K562 (cell line): ENCODE measurements around the gene STX1B. TPM values are rescaled to one million over a fixed set of nuclear protein-coding genes. Genes with fewer than 3 reads are reported as not detected.

Experiments
- ATAC-seq: fragments of 200-7000 bp; cut with Tn5 transposase; 3 replicates; pipeline ENCODE4 v1.9.1; 2020; ENCODE audit warnings: moderate library complexity
- BruUV-seq: library from RNA; stranded (reverse); fragments of 400-500 nt; replicated peaks from 2 replicates; lab custom pipeline; 2021; lab: Mats Ljungman, UMichigan
- CTCF ChIA-PET: fragments of 300-600 bp; formaldehyde crosslinking; extraction: SDS; loops from one replicate; lab custom pipeline; 2021; ENCODE audit warnings: low intra/inter-chr PET ratio; lab: Yijun Ruan, JAX
- POLR2A ChIA-PET: fragments of 300-600, 350-650 bp; sonication (Branson Sonifier 250); formaldehyde crosslinking; extraction: SDS; loops from one replicate; lab custom pipeline; 2021; ENCODE audit warnings: antibody characterized with exemption, inconsistent platforms; lab: Yijun Ruan, JAX
- DNase-seq, 4 experiments: peaks; one replicate each; pipeline versions ENCODE4 v3.0.0 to v3.0.0-alpha.2; 2011 to 2018; ENCODE audit warnings: low spot score in 3 of 4, mixed read lengths in 3 of 4; ENCODE audit errors: extremely low read depth in 1 of 4
- FAIRE-seq: peaks from 2 replicates; lab custom pipeline; 2011; peaks lifted over from hg19 to GRCh38; lab: Jason Lieb, UNC
- H2AFZ ChIP-seq: 2 replicates; pipeline ENCODE4 v1.6.0; 2011; ENCODE audit warnings: low read depth, low read length, control low read depth, inconsistent platforms
- H3K27ac ChIP-seq: fragments of 200-600 bp; 3 replicates; pipeline ENCODE4 v1.8.0; 2011; ENCODE audit warnings: low read depth, mild to moderate bottlenecking, control low read depth, inconsistent platforms, low read length, moderate library complexity, mixed read lengths; ENCODE audit errors: extremely low read depth
- H3K27me3 ChIP-seq, 2 experiments: fragments of 300-600 bp in 1 of 2; 2 replicates in 1 of 2; 3 replicates in 1 of 2; pipeline versions ENCODE4 v1.6.0 to v1.8.0; 2011; ENCODE audit warnings: inconsistent platforms in 2 of 2, low read length in 2 of 2, mild to moderate bottlenecking in 1 of 2, mixed read lengths in 1 of 2, moderate library complexity in 1 of 2; ENCODE audit not compliant: control insufficient read depth in 2 of 2, insufficient read depth in 2 of 2
- H3K36me3 ChIP-seq: fragments of 300-600 bp; 3 replicates; pipeline ENCODE4 v1.8.0; 2011; ENCODE audit warnings: mild to moderate bottlenecking, low read length, inconsistent platforms; ENCODE audit not compliant: control insufficient read depth, insufficient read depth
- H3K4me1 ChIP-seq, 2 experiments: fragments of 200-600 bp in 1 of 2; replicated peaks in 1 of 2; 2 replicates in 1 of 2; 3 replicates in 1 of 2; pipeline versions ENCODE4 v1.5.1 to v1.8.0; 2011; ENCODE audit warnings: inconsistent platforms in 2 of 2, low read length in 2 of 2, mild to moderate bottlenecking in 1 of 2, mixed read lengths in 1 of 2, moderate library complexity in 1 of 2; ENCODE audit not compliant: control insufficient read depth in 2 of 2, insufficient read depth in 2 of 2
- H3K4me2 ChIP-seq: 2 replicates; pipeline ENCODE4 v1.6.1; 2011; ENCODE audit warnings: low read length, control low read depth, inconsistent platforms, mixed read lengths; ENCODE audit not compliant: insufficient read depth
- H3K4me3 ChIP-seq: fragments of 200-600 bp; sonication (generic), shearing (Covaris generic); 2 replicates; pipeline ENCODE4 v1.5.1; 2016; ENCODE audit warnings: control low read depth, inconsistent platforms
- H3K79me2 ChIP-seq: fragments of 200-600 bp; 3 replicates; pipeline ENCODE4 v1.8.0; 2011; ENCODE audit warnings: low read length, inconsistent platforms; ENCODE audit not compliant: control insufficient read depth, insufficient read depth
- H3K9ac ChIP-seq, 2 experiments: 2 replicates each; pipeline versions ENCODE4 v1.6.0 to v1.6.1; 2011; ENCODE audit warnings: low read depth in 2 of 2, low read length in 2 of 2, control low read depth in 1 of 2, inconsistent platforms in 1 of 2, mild to moderate bottlenecking in 1 of 2, mixed read lengths in 1 of 2; ENCODE audit not compliant: insufficient read depth in 1 of 2
- H3K9me1 ChIP-seq: one replicate; pipeline ENCODE4 v1.6.0; 2011; ENCODE audit warnings: inconsistent platforms, mild to moderate bottlenecking, low read length, moderate library complexity; ENCODE audit not compliant: control insufficient read depth, insufficient read depth
- H3K9me3 ChIP-seq: replicated peaks from 2 replicates; pipeline ENCODE4 v1.5.1; 2011; ENCODE audit warnings: low read depth, low read length, inconsistent platforms; ENCODE audit not compliant: control insufficient read depth, insufficient read depth
- H4K20me1 ChIP-seq: replicated peaks from 2 replicates; pipeline ENCODE4 v1.6.1; 2011; ENCODE audit warnings: low read length, inconsistent platforms, mixed read lengths; ENCODE audit not compliant: control insufficient read depth, insufficient read depth
- BRD4 ChIP-seq: fragments of 200-600 bp; sonication (generic); IDR thresholded peaks from 2 replicates; pipeline ENCODE4 v1.6.1; 2017; ENCODE audit warnings: inconsistent platforms
- CTBP1 ChIP-seq: fragments of 450-650 bp; IDR thresholded peaks from 2 replicates; pipeline ENCODE4 v1.6.1; 2016; ENCODE audit warnings: borderline replicate concordance
- EP300 ChIP-seq: IDR thresholded peaks from 2 replicates; pipeline ENCODE4 v1.6.1; 2012; ENCODE audit warnings: low read length, improper control_type of control experiment
- ETV1 ChIP-seq: fragments of 450-650 bp; conservative IDR thresholded peaks from 2 replicates; pipeline ENCODE4 v1.6.1; 2016; ENCODE audit warnings: missing genetic modification characterization, control low read depth, low read depth, missing compliant biosample characterization
- HDAC6 ChIP-seq: IDR thresholded peaks from 2 replicates; pipeline ENCODE4 v1.6.1; 2012; ENCODE audit warnings: low read depth, mild to moderate bottlenecking, control low read depth, inconsistent platforms, low read length, moderate library complexity
- HLTF ChIP-seq: fragments of 450-650 bp; IDR thresholded peaks from 2 replicates; pipeline ENCODE4 v1.6.1; 2016
- HNRNPL ChIP-seq: fragments of 200-400 bp; formaldehyde crosslinking; IDR thresholded peaks from 2 replicates; pipeline ENCODE4 v1.6.1; 2017; ENCODE audit warnings: low read depth, mild to moderate bottlenecking, low read length
- MTA1 ChIP-seq: fragments of 450-650 bp; IDR thresholded peaks from 2 replicates; pipeline ENCODE4 v1.6.1; 2017; ENCODE audit warnings: borderline replicate concordance
- MYNN ChIP-seq, 2 experiments: sonication (generic); formaldehyde crosslinking in 1 of 2; IDR thresholded peaks; 2 replicates each; pipeline versions ENCODE4 v1.5.0 to v1.6.1; 2016 to 2020; ENCODE audit warnings: antibody characterized with exemption in 1 of 2, missing genetic modification reagents in 1 of 2
- RFX5 ChIP-seq: IDR thresholded peaks from 2 replicates; pipeline ENCODE4 v1.6.1; 2011; ENCODE audit warnings: low read depth, mild to moderate bottlenecking, improper control_type of control experiment, low read length
- TCF7 ChIP-seq: sonication (generic); IDR thresholded peaks from 2 replicates; pipeline ENCODE4 v1.6.1; 2016; ENCODE audit warnings: antibody characterized with exemption, borderline replicate concordance
- TFE3 ChIP-seq: fragments of 450-650 bp; formaldehyde crosslinking; IDR thresholded peaks from 2 replicates; pipeline ENCODE4 v1.4.0; 2020; ENCODE audit warnings: mild to moderate bottlenecking, mixed read lengths
- ZBTB26 ChIP-seq: fragments of 450-650 bp; formaldehyde crosslinking; IDR thresholded peaks from 2 replicates; pipeline ENCODE4 v1.4.0; 2022; ENCODE audit warnings: missing genetic modification characterization
- ZNF699 ChIP-seq: fragments of 250-450 bp; sonication (Bioruptor Pico); IDR thresholded peaks from 2 replicates; pipeline ENCODE4 v1.8.0; 2021; ENCODE audit warnings: mild to moderate bottlenecking, moderate library complexity; ENCODE audit not compliant: insufficient replicate concordance
- ZNF76 ChIP-seq: fragments of 250-450 bp; sonication (Bioruptor Pico); IDR thresholded peaks from 2 replicates; pipeline ENCODE4 v1.4.0; 2020; ENCODE audit warnings: mild to moderate bottlenecking, moderate library complexity, borderline replicate concordance
- WGBS: fragments of 100-300 bp; shearing (Covaris generic); methylation state at CpG from one replicate; pipeline ENCODE4 v1.1.6; 2016; ENCODE audit warnings: low coverage, mixed read lengths; ENCODE audit not compliant: insufficient coverage; ENCODE audit errors: missing lambda C conversion rate; 5-methylcytosine and 5-hydroxymethylcytosine counted together
- in situ Hi-C: fragments of 300-500 bp; cut with MboI; formaldehyde crosslinking; loops from 4 replicates; pipeline ENCODE4 v1.15.0; 2018; ENCODE audit warnings: inconsistent platforms, mixed read lengths
- intact Hi-C: fragments of 100-400 bp; cut with micrococcal nuclease; formaldehyde crosslinking; loops from 2 replicates; pipeline ENCODE4 v1.14.2; 2022
- polyA plus RNA-seq, 8 experiments: library from polyadenylated mRNA; depleted of rRNA in 4 of 8; stranded (reverse) in 5 of 8; unstranded in 3 of 8; fragments of >200 nt; fragmentation: Nextera tagmentation in 2 of 8; fragmentation: Illumina TruSeq in 1 of 8; extraction: Ambion mirVana in 2 of 8; extraction: Trizol in 1 of 8; gene quantifications; 2 replicates each; pipeline versions ENCODE4 v1.2.1 to v1.2.3, GENCODE V29; 2011 to 2014; ENCODE audit warnings: inconsistent platforms in 1 of 8, missing spikeins in 1 of 8
- total RNA-seq, 7 experiments: library from RNA; depleted of rRNA in 6 of 7; stranded (reverse); fragments of >200 nt in 6 of 7; fragmentation: Illumina TruSeq in 2 of 7; extraction: Trizol in 2 of 7; gene quantifications; 2 replicates each; pipeline versions ENCODE4 v1.2.1 to v1.2.3, GENCODE V29; 2011 to 2021; ENCODE audit warnings: low replicate concordance in 1 of 7
- TF ChIP-seq, protein P1 (sequence below): sonication (generic); formaldehyde crosslinking; IDR thresholded peaks from 2 replicates; pipeline ENCODE4 v1.8.1; 2023; ENCODE audit warnings: mild to moderate bottlenecking, missing genetic modification reagents

Gene STX1B
- total and polyA plus RNA-seq, 9 of the 15 experiments (the other 6 are each of a cell fraction or from before 2014, with no cell fraction given) = 0.07 to 2.5 (median 0.86) TPM

- TF ChIP-seq MYNN (IDR thresholded peaks at IDR 0.05) (0 out of 2 replicates have a peak, but pooled peaks have one; percentile 23), MYNN (CRISPR knock-in tag; IDR thresholded peaks at IDR 0.05) (no peak), TFE3 (CRISPR knock-in tag) (no peak), HLTF (no peak), HDAC6 (no peak)
Measured at GRCh38 chr16:30972872-30973271, 37.6 kb downstream of the STX1B start (continued).

DNA sequence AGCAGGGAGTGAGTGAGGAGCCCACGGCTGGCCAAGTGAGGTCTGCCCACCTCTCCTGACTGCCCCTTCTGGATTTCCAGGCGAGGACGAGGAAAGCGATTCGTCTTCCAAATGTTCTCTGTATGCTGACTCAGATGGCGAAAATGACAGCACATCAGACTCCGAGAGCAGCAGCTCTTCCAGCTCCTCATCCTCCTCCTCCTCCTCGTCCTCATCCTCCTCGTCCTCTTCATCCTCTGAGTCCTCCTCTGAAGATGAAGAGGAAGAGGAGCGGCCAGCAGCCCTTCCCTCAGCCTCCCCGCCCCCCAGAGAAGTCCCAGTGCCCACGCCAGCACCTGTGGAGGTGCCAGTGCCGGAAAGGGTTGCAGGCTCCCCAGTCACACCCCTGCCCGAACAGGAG lies 39.1 kb downstream of the STX1B start:
- H3K79me2 ChIP-seq = no peaks in the 10 kb centered on the region
- no peak for ATAC-seq
- TF ChIP-seq ETV1 (tag) = no peak
- no peak for TF ChIP-seq CTBP1
- no peak for TF ChIP-seq HNRNPL
- no peak for TF ChIP-seq RFX5
- TF ChIP-seq BRD4 = no peak
- no peak for TF ChIP-seq EP300
- TF ChIP-seq MTA1 = no peak
- TF ChIP-seq TCF7 = no peak
- no peak for TF ChIP-seq ZNF699 (CRISPR knock-in tag)
- no peak for TF ChIP-seq ZNF76 (CRISPR knock-in tag)
- TF ChIP-seq, protein P1, sequence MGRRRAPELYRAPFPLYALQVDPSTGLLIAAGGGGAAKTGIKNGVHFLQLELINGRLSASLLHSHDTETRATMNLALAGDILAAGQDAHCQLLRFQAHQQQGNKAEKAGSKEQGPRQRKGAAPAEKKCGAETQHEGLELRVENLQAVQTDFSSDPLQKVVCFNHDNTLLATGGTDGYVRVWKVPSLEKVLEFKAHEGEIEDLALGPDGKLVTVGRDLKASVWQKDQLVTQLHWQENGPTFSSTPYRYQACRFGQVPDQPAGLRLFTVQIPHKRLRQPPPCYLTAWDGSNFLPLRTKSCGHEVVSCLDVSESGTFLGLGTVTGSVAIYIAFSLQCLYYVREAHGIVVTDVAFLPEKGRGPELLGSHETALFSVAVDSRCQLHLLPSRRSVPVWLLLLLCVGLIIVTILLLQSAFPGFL (CRISPR knock-in tag) = no peak
- TF ChIP-seq ZBTB26 (CRISPR knock-in tag) = no peak
- ChIA-PET CTCF (no interaction called here), POLR2A (interaction anchor here (0.6 to 5.6 kb wide), 5 partner anchors 12 to 156 kb away, joined by 3 to 32 read pairs (median 3); partner anchors contain the start of gene HSD3B7)
- H4K20me1 ChIP-seq = 0 out of 2 replicates have a peak, but pooled peaks cover 5% of the 10 kb centered on the region
- peaks cover 8 to 16% of the 10 kb centered on the region in 2 experiments; a peak in 4 of 5 replicates for H3K4me1 ChIP-seq
- 90% methylated on average over 11 of the region's 14 CpGs for WGBS
- BruUV-seq = no TSS peak
- in situ Hi-C loops = loop anchor here (25.0 kb wide), 1 partner anchor 891 kb away; the partner anchor contains the start of gene ZNF267
- no peak for DNase-seq
- intact Hi-C loops = no loop called here
- no peak overlapping the region for H3K27ac ChIP-seq
- no peaks in the 10 kb centered on the region for H3K9me3 ChIP-seq
- peaks cover 90% of the 10 kb centered on the region for H3K36me3 ChIP-seq
- H2AFZ ChIP-seq = no peak overlapping the region
- no peaks in the 10 kb centered on the region for H3K9me1 ChIP-seq
- H3K4me3 ChIP-seq = no peak overlapping the region
- H3K9ac ChIP-seq = no peak overlapping the region
- FAIRE-seq = no peak
- no peaks in the 10 kb centered on the region for H3K27me3 ChIP-seq
- no peak overlapping the region for H3K4me2 ChIP-seq
